Measurements from ENCODE around the gene FBN3. TPM values are rescaled to one million over a fixed set of nuclear protein-coding genes. Genes with fewer than 3 reads are reported as not detected.

Gene FBN3
- total RNA-seq, 4 donors from 2014 or later: 0.15 TPM; not detected in 3

GRCh38 chr19:8064911-8065874 lies 84.2 kb downstream of the FBN3 start:
- no peak overlapping the region for H3K4me3 ChIP-seq
- no peaks in the 10 kb centered on the region for H3K36me3 ChIP-seq
- no peak for DNase-seq
- in situ Hi-C loops (cut with MboI; ENCODE audit: low sequenced_read_pairs in 4 of 4): no loop called here
- H3K4me1 ChIP-seq: no peaks in the 10 kb centered on the region
- no peak for TF ChIP-seq POLR2A (IDR thresholded peaks at IDR 0.05)
- TF ChIP-seq CTCF (IDR thresholded peaks at IDR 0.05 in 4 of 5, conservative IDR thresholded peaks at IDR 0.05 in 1 of 5): no peak
- H3K9me3 ChIP-seq: peaks cover 0 to 14% (median 0%) of the 10 kb centered on the region in 3 donors
- H3K27ac ChIP-seq: no peak overlapping the region
- ATAC-seq: no peak
- intact Hi-C loops (cut with DNase I; ENCODE audit: low total_unique reads): no loop called here
- H3K27me3 ChIP-seq: no peaks in the 10 kb centered on the region

- no peak for TF ChIP-seq POLR2A (IDR thresholded peaks at IDR 0.05)
- TF ChIP-seq CTCF (IDR thresholded peaks at IDR 0.05 in 4 of 5, conservative IDR thresholded peaks at IDR 0.05 in 1 of 5): no peak
- ATAC-seq (no peak), DNase-seq (no peak)
- Histone ChIP-seq H3K9me3 (no peaks in the 10 kb centered on the region), H3K4me3 (no peak overlapping the region), H3K27ac (no peak overlapping the region), H3K36me3 (no peaks in the 10 kb centered on the region), H3K27me3 (no peaks in the 10 kb centered on the region), H3K4me1 (no peaks in the 10 kb centered on the region)
- intact Hi-C loops (cut with DNase I; ENCODE audit: low total_unique reads) (no loop called here), in situ Hi-C loops (cut with MboI; ENCODE audit: low sequenced_read_pairs in 4 of 4) (no loop called here)
These were observed 91.7 kb downstream of the FBN3 start for GRCh38 chr19:8057545-8058270.

GRCh38 chr19:8056533-8056932 lies 92.9 kb downstream of the FBN3 start:
- no peak for ATAC-seq

GRCh38 chr19:8054169-8054568 lies 95.2 kb downstream of the FBN3 start:
- H3K9me3 ChIP-seq: no peaks in the 10 kb centered on the region
- peaks cover 8 to 10% (median 8%) of the 10 kb centered on the region in 3 donors for H3K27me3 ChIP-seq
- no peak overlapping the region for H3K27ac ChIP-seq
- H3K36me3 ChIP-seq: no peaks in the 10 kb centered on the region
- no peak for TF ChIP-seq CTCF (IDR thresholded peaks at IDR 0.05 in 4 of 5, conservative IDR thresholded peaks at IDR 0.05 in 1 of 5)
- TF ChIP-seq POLR2A (IDR thresholded peaks at IDR 0.05): no peak
- H3K4me1 ChIP-seq: no peaks in the 10 kb centered on the region
- ATAC-seq (no peak), DNase-seq (no peak)
- in situ Hi-C loops (cut with MboI; ENCODE audit: low sequenced_read_pairs in 4 of 4): no loop called here
- no peak overlapping the region for H3K4me3 ChIP-seq
- intact Hi-C loops (cut with DNase I; ENCODE audit: low total_unique reads): no loop called here

More at GRCh38 chr19:8056533-8056932, 92.9 kb downstream of the FBN3 start:
- no peaks in the 10 kb centered on the region for H3K27me3 ChIP-seq
- DNase-seq: no peak
- in situ Hi-C loops (cut with MboI; ENCODE audit: low sequenced_read_pairs in 4 of 4) (no loop called here), intact Hi-C loops (cut with DNase I; ENCODE audit: low total_unique reads) (no loop called here)
- TF ChIP-seq CTCF (IDR thresholded peaks at IDR 0.05 in 4 of 5, conservative IDR thresholded peaks at IDR 0.05 in 1 of 5): no peak
- no peak for TF ChIP-seq POLR2A (IDR thresholded peaks at IDR 0.05)
- no peak overlapping the region for H3K27ac ChIP-seq
- no peak overlapping the region for H3K4me3 ChIP-seq
- no peaks in the 10 kb centered on the region for H3K9me3 ChIP-seq
- no peaks in the 10 kb centered on the region for H3K4me1 ChIP-seq
- no peaks in the 10 kb centered on the region for H3K36me3 ChIP-seq

Measured in gastrocnemius medialis (tissue), 4 donors.